HG02571 (cell line): ENCODE data around the gene GGT6.

Experiments
- ATAC-seq: cut with Tn5 transposase; IDR thresholded peaks from one replicate; pipeline ENCODE4 v1.9.1; 2021; ENCODE audit warnings: mild to moderate bottlenecking, moderate library complexity; ENCODE audit not compliant: unreplicated experiment

GGT6 gene

GRCh38 chr17:4576729-4577322 is 16.4 kb upstream of the GGT6 start:
- no peak for ATAC-seq

GRCh38 chr17:4576161-4576558 is 15.8 kb upstream of the GGT6 start:
- ATAC-seq: no peak

GRCh38 chr17:4574448-4575045 is 14.2 kb upstream of the GGT6 start:
- ATAC-seq: no peak

DNA sequence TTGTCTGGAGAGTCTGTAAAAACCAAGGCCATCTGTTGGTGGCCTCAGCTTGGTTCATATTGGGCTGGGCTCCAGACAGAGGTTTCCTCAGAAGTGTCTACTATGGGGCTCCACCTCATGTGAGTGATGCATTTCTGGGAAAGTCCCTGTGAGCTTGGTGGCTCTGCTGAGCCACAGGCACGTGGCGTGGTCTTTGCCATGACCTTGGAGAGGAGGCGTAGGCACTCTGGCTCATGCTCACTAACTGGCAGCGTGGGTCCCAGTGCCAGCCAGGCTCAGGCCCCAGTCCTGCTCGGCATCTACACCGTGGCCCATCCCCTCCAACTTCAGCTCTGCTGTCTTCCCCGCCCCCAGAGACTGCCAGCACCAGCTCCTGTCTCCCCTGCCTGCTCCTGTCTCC is 13.3 kb upstream of the GGT6 start:
- no peak for ATAC-seq

GRCh38 chr17:4573115-4573514 is 12.7 kb upstream of the GGT6 start:
- ATAC-seq: no peak

GRCh38 chr17:4572131-4572530 is 11.8 kb upstream of the GGT6 start:
- no peak for ATAC-seq

- ATAC-seq: no peak
Measured at GRCh38 chr17:4569591-4569990, 9.2 kb upstream of the GGT6 start.

DNA sequence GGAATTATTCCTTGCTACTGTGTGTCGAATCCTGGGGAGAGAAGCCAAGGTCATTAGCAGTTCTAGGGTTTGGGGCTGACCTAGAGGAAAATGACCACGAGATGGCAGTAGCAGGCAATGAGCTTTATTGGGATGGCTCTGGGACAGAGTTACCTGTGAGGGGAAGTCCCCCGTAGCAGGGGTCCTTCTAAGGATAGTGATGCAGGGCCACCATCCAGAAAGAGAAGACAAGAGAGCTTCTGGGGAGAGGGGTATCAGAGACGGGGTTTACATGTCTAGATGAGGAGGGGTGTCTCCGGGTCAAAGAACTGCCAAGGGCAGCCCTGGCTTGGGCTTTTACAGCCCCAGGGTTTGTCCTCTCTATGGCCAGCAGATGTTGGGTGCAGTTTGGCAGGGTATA is 6.4 kb upstream of the GGT6 start:
- ATAC-seq: no peak

DNA sequence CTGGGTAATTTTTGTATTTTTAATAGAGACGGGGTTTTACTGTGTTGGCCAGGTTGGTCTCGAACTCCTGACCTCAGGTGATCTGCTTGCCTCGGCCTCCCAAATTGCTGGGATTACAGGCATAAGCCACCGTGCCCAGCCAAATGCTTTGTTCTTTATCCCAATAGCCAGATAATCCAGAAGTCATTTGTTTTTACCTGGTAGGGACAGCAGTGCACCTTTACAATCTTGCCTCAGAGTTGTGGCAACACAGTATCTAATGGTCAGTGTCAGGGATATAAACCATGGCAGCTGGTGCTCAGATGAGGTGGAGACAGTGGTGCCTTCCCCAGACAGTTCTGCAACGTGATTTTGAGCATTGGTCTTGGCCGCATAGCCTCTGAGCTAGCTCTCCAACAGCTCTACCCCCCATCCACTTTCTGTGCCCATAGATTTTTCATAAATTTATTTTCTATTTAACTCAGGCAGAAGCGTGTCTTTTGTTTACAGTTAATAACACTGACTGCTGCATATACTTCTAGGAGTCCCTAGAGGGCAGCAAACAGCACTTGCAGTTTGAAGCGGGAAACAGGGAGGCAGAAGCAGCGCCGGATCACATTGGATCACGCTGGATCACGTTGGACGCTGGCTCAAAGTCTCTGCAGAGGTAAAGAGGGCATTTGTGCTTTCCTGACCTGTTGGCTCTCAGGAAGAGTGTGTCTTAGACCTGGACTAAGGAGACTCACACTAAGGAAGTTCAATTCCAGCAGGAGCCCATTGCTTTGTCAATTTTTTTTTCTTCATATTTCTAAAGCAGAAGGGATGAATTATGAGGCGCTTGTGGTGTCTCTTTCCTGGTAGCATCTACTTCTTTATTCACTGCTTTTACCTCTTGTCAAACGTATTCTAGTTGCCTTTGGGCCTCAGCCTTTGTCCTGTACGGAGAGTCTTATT is 5.1 kb upstream of the GGT6 start:
- no peak for ATAC-seq

- ATAC-seq: no peak
Measured at GRCh38 chr17:4562015-4562969, 1.9 kb upstream of the GGT6 start.

GRCh38 chr17:4560837-4561256 is 470 bp upstream of the GGT6 start:
- no peak for ATAC-seq

- ATAC-seq: no peak
Measured at GRCh38 chr17:4559966-4560365, 411 bp downstream of the GGT6 start.

DNA sequence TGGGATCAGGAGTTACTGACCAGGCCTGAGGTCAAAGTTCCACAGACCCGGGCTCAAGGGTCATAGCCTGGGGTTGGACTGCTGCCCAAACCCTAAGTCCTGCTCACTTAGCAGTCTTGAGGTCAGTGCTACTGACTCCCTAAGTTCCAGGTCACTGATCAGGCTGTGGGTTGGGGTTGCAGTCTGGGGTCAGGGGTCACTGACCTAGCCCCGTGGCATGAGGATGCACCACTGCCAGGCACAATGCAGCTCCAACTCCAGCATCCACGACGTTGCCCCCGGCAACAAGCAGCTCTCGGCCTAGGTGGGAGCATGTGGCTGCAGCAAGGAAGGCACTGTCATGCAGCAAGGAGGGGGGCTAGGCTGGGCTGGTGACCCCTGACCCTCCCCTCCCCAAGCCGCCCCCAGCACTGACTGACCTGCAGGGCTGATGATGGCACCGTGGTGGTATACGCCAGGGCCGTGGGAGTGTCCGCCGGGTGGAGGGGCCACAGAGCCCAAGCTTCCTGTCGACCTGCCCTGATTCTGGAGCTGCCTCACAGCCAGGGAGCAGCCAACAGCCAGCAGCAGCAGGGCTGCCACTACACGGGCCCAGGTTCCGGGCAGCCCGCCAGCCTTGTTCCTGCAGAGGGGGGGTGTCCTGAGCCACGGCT is 1.1 kb downstream of the GGT6 start:
- ATAC-seq: no peak

GRCh38 chr17:4558347-4558971 is 1.9 kb downstream of the GGT6 start:
- ATAC-seq: no peak

DNA sequence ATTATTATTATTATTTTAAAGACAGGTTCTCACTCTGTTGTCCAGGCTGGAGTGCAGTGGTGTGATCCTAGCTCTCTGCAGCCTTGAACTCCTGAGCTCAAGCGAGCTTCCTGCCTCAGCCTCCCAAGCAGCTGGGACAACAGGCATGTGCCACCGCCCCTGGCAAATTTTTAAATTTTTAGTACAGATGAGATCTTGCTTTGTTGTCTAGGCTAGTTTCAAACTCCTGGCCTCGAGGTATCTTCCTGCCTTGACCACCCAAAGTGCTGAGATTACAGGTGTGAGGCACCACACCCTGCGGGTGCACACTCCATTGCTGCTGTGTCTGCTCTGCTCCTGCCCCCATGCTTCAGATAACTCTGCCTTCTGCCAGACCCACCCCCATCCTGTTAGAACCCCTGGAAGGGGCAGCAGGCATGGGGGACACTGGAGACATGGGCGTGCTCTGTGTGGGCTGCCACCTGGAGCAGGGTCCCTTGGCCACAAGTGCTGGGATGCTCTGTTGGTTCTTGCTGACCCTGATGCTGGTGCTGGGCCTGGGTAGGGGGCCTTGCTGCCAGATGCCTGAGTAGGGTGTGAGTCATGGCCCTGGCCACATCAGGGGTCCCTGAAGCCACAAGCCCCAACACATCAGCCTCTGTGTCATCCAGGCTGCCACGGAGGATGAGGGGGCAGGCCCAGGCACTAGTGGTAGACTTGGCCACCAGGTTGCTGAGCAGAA is 2.6 kb downstream of the GGT6 start:
- no peak for ATAC-seq

DNA sequence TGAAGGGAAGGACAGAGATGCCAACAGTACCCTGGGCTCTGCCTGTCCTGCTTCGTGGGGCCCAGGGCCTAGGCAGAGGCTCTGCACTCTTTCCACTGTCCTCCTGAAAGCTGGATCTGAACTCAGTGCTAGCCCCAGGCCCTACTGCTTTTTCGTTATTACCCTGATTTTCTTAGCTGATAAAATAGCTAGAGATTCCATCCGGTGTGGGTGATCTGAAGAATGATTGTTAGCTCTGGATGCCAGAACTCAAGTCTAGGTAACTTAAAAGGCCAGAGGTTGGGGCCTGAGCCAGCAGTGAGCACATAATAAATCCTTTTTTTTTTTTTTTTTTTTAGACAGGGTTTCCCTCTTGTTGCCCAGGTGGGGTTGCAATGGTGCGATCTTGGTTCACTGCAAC is 3.4 kb downstream of the GGT6 start:
- ATAC-seq: no peak

DNA sequence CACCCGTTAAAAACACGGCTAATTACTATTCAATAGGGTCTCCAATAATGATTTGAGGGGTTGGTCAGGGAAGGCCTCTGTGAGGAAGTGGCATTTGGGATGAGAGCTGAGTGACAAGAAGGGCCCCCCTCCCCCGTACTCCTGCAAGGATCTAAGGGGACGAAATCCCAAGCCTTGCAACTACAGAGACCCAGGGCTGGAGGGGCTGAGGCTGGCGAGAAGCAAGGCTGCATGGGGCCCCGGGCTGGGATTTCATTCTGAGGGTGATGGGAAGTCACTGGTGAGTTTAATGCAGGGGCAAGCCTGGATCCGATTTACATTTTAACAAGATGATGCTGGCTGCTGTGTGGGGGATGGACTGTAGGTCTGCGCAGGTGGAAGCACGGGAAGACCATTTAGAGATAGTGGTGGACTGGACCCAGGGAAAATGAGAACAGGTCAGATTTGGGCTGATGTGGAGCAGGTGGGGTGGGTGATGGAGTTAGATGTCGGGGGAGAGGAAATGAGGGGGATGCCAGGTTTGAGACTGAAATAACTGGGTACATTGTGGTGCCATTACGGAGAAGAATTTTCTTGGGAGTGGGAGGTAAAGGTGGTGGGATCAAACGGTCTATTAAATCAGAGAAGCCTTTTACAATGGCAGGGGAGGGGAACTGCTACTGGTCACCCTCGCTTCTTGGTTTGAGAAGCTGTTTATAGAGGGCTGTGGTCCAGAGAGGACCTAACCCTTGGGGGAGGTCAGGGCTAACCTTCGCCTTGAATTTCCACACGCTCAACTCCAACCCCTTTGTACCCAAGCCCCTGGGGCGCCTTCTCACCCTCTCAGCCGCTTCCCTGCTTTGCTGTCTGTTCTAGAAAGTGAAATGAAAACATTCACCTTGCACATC is 4.3 kb downstream of the GGT6 start:
- ATAC-seq: no peak
